GM12891 (cell line): ENCODE results near the gene ZCCHC2.

Source experiments
- DNase-seq: peaks from one replicate; pipeline ENCODE4 v3.0.0; 2011; ENCODE audit warnings: low spot score; ENCODE audit not compliant: insufficient read length
- FAIRE-seq: peaks from 2 replicates; lab custom pipeline; 2011; peaks lifted over from hg19 to GRCh38; lab: Jason Lieb, UNC
- PAX5 ChIP-seq: IDR thresholded peaks from 2 replicates; pipeline ENCODE4 v1.6.1; 2011; ENCODE audit warnings: low read length, moderate library complexity, mild to moderate bottlenecking; ENCODE audit not compliant: insufficient read depth, severe bottlenecking
- POLR2A ChIP-seq: IDR thresholded peaks from 2 replicates; pipeline ENCODE4 v1.6.1; 2011; ENCODE audit warnings: low read depth, low read length, control low read depth
- POLR2AphosphoS5 ChIP-seq: IDR thresholded peaks from 2 replicates; pipeline ENCODE4 v1.6.1; 2011; ENCODE audit warnings: low read depth, low read length, control low read depth
- POU2F2 ChIP-seq: IDR thresholded peaks from 2 replicates; pipeline ENCODE4 v1.6.1; 2011; ENCODE audit warnings: low read depth, mild to moderate bottlenecking, control low read depth, low read length, moderate library complexity
- SPI1 ChIP-seq: IDR thresholded peaks from 2 replicates; pipeline ENCODE4 v1.6.1; 2011; ENCODE audit warnings: low read depth, low read length, control low read depth
- TAF1 ChIP-seq: IDR thresholded peaks from 2 replicates; pipeline ENCODE4 v1.6.1; 2011; ENCODE audit warnings: low read depth, low read length, control low read depth

ZCCHC2 gene

DNA sequence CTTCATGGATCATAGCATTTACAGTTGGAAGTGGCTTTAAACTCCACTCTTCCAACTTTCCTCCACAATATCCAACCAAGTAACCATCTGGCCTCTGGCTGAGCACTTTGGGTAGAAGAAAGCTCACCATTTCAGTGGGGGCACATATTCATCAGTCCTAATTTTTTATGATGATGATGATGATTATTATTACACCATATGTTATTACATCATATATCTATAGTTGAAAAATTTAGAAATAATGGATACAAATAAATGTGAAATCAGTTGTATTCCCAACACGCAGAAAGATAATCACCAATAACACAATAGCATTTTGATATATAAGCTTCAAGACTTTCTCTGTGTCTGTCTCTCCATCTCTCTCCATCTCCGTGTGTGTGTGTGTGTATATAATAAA, 26.6 kb upstream of the ZCCHC2 start:
- DNase-seq (no peak), FAIRE-seq (no peak)
- TF ChIP-seq SPI1 (no peak), PAX5 (no peak), POLR2A (no peak), POLR2AphosphoS5 (no peak), TAF1 (no peak), POU2F2 (no peak)

DNA sequence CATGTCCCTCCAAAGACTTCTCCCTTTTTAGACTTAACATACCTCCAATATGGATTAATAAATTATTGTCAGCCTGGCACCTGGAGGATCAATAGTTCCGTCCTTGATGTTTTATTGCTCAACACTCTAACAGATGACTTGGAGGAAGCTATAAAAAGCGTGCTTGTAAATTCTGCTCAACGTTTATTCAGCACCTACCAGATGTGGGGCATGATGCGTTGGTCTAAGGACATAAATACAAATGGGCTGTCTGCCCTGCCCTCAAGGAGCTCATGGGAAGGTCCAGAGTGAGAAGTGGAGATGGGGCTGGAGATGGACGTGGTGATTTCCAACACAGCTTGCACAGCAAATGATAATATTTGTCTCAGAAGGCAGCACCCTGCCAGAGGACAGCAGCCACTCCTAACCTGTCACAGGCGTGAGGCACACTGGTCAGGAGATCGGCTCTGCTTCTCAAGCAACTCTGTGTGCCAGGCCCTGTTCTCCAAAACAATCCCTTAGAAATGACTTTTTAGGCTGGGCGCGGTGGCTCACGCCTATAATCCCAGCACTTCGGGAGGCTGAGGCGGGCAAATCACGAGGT, 25.5 kb upstream of the ZCCHC2 start:
- no peak for DNase-seq
- no peak for TF ChIP-seq PAX5
- TF ChIP-seq SPI1: no peak
- TF ChIP-seq POLR2AphosphoS5: no peak
- TF ChIP-seq POU2F2: no peak
- no peak for TF ChIP-seq POLR2A
- TF ChIP-seq TAF1: no peak

DNA sequence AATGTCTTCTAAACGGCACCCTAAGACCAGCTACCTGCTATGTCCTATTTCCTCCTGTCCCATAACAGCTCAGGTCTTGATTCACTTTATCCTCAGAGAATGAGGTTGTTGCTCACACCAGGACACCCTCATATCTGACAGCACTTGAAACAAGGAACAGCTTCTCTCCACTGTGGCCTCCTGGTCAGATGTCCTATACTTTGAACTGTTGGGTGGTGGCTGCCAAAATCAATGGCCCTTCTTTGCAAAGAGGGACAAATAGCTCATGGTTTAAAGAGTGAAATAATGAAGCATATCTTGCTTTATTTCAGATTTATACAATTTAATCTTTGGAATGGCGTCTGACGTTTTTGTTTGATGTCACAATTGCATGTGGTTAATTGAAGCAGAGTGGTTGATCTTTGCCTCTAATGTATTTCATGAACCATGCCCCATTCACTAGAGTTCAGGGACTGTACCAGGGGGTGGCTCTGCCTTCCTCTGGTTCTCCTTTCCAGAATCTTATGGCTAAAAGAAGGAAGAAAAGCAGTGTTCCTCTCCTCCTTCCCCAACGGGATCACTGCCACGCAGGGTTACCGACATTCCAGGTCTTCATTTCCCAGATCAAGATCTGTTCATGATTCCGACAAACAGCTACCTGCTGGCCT, 24.1 kb upstream of the ZCCHC2 start:
- no peak for FAIRE-seq
- DNase-seq: no peak
- no peak for TF ChIP-seq POLR2AphosphoS5
- no peak for TF ChIP-seq SPI1
- TF ChIP-seq TAF1: no peak
- no peak for TF ChIP-seq POU2F2
- no peak for TF ChIP-seq PAX5
- no peak for TF ChIP-seq POLR2A

More for the DNA sequence above, 25.5 kb upstream of the ZCCHC2 start:
- no peak for FAIRE-seq

DNA sequence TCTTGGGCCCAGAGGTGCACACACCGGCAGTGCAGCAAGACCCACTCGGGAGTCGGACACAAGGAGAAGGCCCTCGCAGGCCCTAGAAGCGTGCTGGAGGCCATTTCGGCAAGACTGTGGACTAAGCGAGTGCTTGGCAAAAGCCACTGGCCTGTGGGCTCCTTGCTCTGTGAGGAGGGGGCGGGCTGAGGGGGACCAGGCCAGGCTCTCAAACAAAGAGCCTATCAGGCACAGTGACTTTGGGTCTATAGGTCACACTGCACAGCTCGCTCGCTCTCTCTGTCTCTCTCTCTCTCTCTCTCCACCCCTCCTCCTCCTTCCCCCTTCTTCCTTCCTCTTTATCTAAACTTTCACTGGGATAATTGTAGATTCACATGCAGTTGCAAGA, 23.6 kb upstream of the ZCCHC2 start:
- DNase-seq (no peak), FAIRE-seq (no peak)
- TF ChIP-seq TAF1: no peak
- TF ChIP-seq PAX5: no peak
- no peak for TF ChIP-seq POLR2A
- no peak for TF ChIP-seq SPI1
- TF ChIP-seq POU2F2: no peak
- no peak for TF ChIP-seq POLR2AphosphoS5

DNA sequence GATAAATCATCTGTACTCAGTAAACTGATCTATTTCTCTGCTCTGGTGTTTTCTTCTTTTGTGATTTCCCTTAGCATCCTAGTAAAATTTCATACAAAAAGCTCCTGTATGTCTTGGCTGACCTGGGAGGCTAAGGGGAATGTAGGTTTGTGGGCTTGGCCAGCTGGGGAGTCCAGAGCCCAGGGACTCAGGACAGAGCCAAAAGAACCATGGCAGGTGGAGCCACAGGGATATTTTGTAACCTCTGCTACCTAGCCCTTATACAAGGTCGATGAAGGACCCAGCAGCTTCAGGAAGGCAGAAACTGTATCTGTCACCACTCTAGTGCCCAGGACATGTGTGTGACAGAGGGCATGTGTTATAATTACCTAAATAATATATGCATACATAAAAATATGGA, 22.7 kb upstream of the ZCCHC2 start:
- DNase-seq (no peak), FAIRE-seq (no peak)
- TF ChIP-seq PAX5 (no peak), POLR2AphosphoS5 (no peak), POLR2A (no peak), POU2F2 (no peak), SPI1 (no peak), TAF1 (no peak)

DNA sequence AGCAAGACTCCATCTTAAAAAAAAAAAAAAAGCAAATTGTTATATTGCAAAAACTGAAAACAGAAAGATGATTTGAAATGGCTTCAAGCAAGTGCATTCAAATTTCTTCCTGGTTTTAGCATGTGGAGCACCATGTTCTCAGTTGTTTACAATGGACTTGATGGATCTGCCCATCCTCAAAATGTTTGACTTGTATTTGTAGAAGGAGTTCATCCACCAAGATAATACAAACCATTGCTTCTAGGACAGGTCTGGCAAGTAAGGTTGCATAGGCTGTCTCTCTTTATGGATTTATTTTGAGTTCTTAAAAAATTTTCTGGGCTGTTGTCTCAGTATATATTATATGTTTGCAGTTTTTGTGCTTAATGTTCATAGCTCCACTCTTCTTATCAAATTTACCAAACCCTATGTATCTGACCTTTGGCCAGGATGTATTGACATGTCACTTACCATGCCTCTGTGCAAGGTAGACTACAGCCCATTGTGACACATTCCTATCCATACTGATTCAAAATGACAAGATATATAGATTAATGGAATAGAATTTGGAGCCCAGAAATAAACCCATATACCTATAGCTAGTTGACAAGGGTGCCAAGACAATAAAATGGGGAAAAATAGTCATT, 21.7 kb upstream of the ZCCHC2 start:
- DNase-seq (no peak), FAIRE-seq (no peak)
- TF ChIP-seq POLR2A (no peak), POU2F2 (no peak), TAF1 (no peak), POLR2AphosphoS5 (no peak), SPI1 (no peak)

DNA sequence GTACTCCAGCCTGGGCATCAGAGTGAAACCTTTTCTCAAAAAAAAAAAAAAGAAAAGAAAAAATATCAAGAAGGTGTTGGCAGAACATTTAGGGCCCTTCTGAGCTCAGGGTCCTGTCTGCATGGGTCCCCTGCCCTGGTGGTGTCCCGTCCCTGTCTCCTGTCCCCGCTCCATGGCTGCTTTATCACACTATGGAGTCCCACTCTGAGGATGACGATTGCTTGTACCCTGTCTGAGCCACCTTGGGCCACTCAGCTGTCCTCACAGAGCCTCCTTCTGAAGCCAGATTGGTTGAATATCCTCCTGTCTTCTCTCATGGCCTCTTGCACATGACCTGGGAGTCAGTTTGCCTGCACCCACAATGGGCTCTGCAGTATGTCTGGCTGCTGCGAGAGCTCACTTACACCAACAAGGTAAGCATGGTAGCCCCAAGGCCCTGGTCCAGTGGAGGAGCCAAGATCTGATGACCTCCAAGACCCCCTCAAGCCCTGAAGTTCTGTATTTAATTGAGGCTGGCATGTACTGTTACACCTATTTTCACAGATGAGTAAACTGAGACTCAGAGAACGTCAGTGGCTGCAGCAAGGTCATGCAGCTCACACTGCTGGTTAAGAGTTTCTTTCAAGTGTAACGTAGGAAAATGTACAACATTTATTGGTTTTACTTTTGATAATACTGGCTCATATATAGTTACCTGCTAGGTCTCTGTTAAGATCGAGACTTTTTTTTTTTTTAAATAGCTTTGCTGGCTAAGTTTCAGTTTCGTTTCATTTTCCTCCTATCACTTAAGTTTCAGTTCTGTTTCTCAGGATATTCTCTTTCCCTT, 16.9 kb upstream of the ZCCHC2 start:
- FAIRE-seq: peak; percentile 80
- peak; percentile 49; the same call in 1 of the 2 replicates for TF ChIP-seq SPI1
- TF ChIP-seq TAF1: no peak
- peak; percentile 24 for DNase-seq

DNA sequence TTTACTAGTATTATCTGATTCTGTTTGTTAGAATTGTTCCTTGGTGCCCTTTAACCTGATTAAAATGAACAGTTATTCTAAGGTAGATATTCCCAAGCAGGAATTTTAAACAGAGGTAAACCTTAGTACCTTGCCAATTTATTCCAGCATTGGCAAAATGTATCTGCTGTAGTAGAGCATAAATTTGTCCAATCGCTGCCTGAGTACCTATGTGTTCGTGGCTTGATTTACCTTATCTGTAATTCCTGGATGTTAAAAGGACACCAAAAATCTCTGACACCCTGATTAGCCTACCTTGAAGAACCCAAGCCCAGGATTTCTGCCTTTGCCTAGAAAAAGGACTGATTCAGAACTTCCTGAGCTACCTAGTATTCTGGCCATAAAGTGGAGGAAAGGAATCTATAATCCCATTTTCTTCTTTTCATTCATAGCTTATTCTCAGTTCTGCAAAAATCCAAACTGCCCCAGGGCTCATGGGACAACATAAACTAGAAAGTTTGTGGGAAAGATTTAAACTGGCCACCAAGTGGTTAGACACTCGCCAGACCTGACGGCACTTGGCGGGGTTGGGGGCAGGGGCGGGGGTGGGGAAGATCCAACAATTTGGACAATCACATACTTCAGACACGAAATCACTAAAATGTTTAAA, 16.2 kb upstream of the ZCCHC2 start:
- FAIRE-seq (no peak), DNase-seq (no peak)
- peak; percentile 41; the same call in 1 of the 2 replicates for TF ChIP-seq SPI1
- no peak for TF ChIP-seq PAX5

DNA sequence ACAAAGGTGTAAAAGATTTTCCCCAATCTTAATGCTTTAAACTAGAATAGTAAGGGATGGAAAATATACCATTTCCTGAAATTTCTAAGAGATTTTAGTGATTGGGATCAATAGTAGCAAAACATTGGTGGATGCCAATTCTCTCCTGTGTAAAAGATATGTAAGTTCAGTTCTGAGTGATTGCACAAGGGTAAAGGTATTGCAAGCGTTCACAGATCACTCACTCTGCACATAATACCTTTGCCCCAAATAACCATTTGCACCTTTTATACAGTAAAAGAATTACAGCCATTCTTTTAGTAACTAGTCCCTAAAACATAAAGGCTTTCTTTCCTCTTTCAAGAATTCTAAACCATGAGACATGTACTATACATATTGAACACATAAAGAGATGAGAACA, 13.0 kb upstream of the ZCCHC2 start:
- no peak for TF ChIP-seq POU2F2
- no peak for TF ChIP-seq TAF1
- TF ChIP-seq SPI1: no peak
- TF ChIP-seq POLR2A: no peak
- TF ChIP-seq POLR2AphosphoS5: no peak
- TF ChIP-seq PAX5: no peak
- DNase-seq: no peak
- FAIRE-seq: peak; percentile 9
